Naive thymus-derived CD8-positive, alpha-beta T cell (primary cell): ENCODE data around the gene FREM2. TPM values are rescaled to one million over a fixed set of nuclear protein-coding genes. Genes with fewer than 3 reads are reported as not detected.

Source experiments
- ATAC-seq, 2 donors: fragments of 150-1000 bp; cut with Tn5 transposase in 1 of 2; sonication (Bioruptor Pico), chemical (Tn5 transposase) in 1 of 2; 1 replicate in 1 of 2; 2 replicates in 1 of 2; pipeline ENCODE4 v1.10.0; 2021; ENCODE audit warnings: mild to moderate bottlenecking in 2 of 2, moderate library complexity in 2 of 2
- POLR2A ChIA-PET: fragments of 350-600 bp; sonication (Branson Sonifier 250); formaldehyde crosslinking; loops from one replicate; lab custom pipeline; 2021; ENCODE audit warnings: antibody characterized with exemption; lab: Charles Lee
- DNase-seq, 10 donors: peaks; one replicate each; pipeline versions ENCODE4 v3.0.0 to v3.0.0-alpha.2; 2020 to 2022
- H3K27ac Mint-ChIP-seq, 10 donors: one replicate each; pipeline ENCODE4 v1.8.0; 2020 to 2022; ENCODE audit warnings: mild to moderate bottlenecking in 10 of 10, mixed read lengths in 10 of 10, moderate library complexity in 4 of 10, inconsistent platforms in 1 of 10
- H3K27me3 Mint-ChIP-seq, 5 donors: one replicate each; pipeline ENCODE4 v1.8.0; 2021 to 2022; ENCODE audit warnings: mixed read lengths in 5 of 5
- H3K36me3 Mint-ChIP-seq, 3 donors: one replicate each; pipeline ENCODE4 v1.8.0; 2020 to 2022; ENCODE audit warnings: mixed read lengths in 3 of 3, mild to moderate bottlenecking in 2 of 3, inconsistent platforms in 1 of 3
- H3K4me1 Mint-ChIP-seq, 4 donors: one replicate each; pipeline ENCODE4 v1.8.0; 2021 to 2022; ENCODE audit warnings: mixed read lengths in 4 of 4
- H3K4me3 Mint-ChIP-seq, 10 donors: one replicate each; pipeline ENCODE4 v1.8.0; 2020 to 2022; ENCODE audit warnings: mild to moderate bottlenecking in 10 of 10, mixed read lengths in 10 of 10, moderate library complexity in 6 of 10, inconsistent platforms in 1 of 10
- H3K9me3 Mint-ChIP-seq, 9 donors: one replicate each; pipeline ENCODE4 v1.8.0; 2020 to 2022; ENCODE audit warnings: mixed read lengths in 9 of 9, mild to moderate bottlenecking in 3 of 9, inconsistent platforms in 1 of 9, moderate library complexity in 1 of 9
- polyA plus RNA-seq, 3 donors: library from polyadenylated mRNA; unstranded; fragments of 300-500 nt; fragmentation: Illumina TruSeq; gene quantifications; one replicate each; pipeline ENCODE4 v1.2.3, GENCODE V29; 2021
- total RNA-seq, 8 experiments: library from RNA in 2 of 8; stranded (reverse) in 2 of 8; gene quantifications; one replicate each; pipeline ENCODE4 v1.2.3 and lab custom pipeline; 2021 to 2026

Gene FREM2
- total and polyA plus RNA-seq, 5 experiments from 2014 or later = not detected

GRCh38 chr13:38821770-38822551, 135.1 kb downstream of the FREM2 start:
- DNase-seq (no peak), ATAC-seq (no peak)
- H3K27ac Mint-ChIP-seq = peak overlapping the region in 1 of 10 donors; percentile 53
- no peaks in the 10 kb centered on the region for H3K36me3 Mint-ChIP-seq
- POLR2A ChIA-PET = no interaction called here
- no peaks in the 10 kb centered on the region for H3K4me1 Mint-ChIP-seq
- H3K4me3 Mint-ChIP-seq = no peak overlapping the region
- H3K27me3 Mint-ChIP-seq = peaks cover 0 to 11% (median 3%) of the 10 kb centered on the region in 5 donors
- H3K9me3 Mint-ChIP-seq = peaks cover 0 to 1% (median 0%) of the 10 kb centered on the region in 9 donors

GRCh38 chr13:38824342-38824741, 137.5 kb downstream of the FREM2 start:
- no peak for DNase-seq
- Mint-ChIP-seq H3K4me3 (no peak overlapping the region), H3K4me1 (no peaks in the 10 kb centered on the region), H3K9me3 (peaks cover 0 to 1% (median 0%) of the 10 kb centered on the region in 9 donors), H3K27ac (no peak overlapping the region), H3K36me3 (no peaks in the 10 kb centered on the region), H3K27me3 (peaks cover 0 to 5% (median 3%) of the 10 kb centered on the region in 5 donors)
- POLR2A ChIA-PET = no interaction called here
- ATAC-seq = no peak

- ATAC-seq (no peak), DNase-seq (no peak)
- POLR2A ChIA-PET = no interaction called here
- no peaks in the 10 kb centered on the region for H3K36me3 Mint-ChIP-seq
- peaks cover 0 to 8% (median 3%) of the 10 kb centered on the region in 5 donors for H3K27me3 Mint-ChIP-seq
- H3K4me3 Mint-ChIP-seq = no peak overlapping the region
- peaks cover 0 to 7% (median 0%) of the 10 kb centered on the region in 9 donors for H3K9me3 Mint-ChIP-seq
- H3K27ac Mint-ChIP-seq = no peak overlapping the region
- H3K4me1 Mint-ChIP-seq = no peaks in the 10 kb centered on the region
Measured at GRCh38 chr13:38826182-38826813, 139.4 kb downstream of the FREM2 start.

GRCh38 chr13:38830442-38831045, 143.7 kb downstream of the FREM2 start:
- H3K4me1 Mint-ChIP-seq = no peaks in the 10 kb centered on the region
- H3K4me3 Mint-ChIP-seq = no peak overlapping the region
- H3K9me3 Mint-ChIP-seq = peaks cover 0 to 13% (median 2%) of the 10 kb centered on the region in 9 donors
- H3K27ac Mint-ChIP-seq = peak overlapping the region in 1 of 10 donors; percentile 32
- no peak for DNase-seq
- POLR2A ChIA-PET = no interaction called here
- ATAC-seq = no peak
- no peaks in the 10 kb centered on the region for H3K36me3 Mint-ChIP-seq
- peaks cover 0 to 5% (median 0%) of the 10 kb centered on the region in 5 donors for H3K27me3 Mint-ChIP-seq

- peaks cover 3 to 19% (median 4%) of the 10 kb centered on the region in 5 donors for H3K27me3 Mint-ChIP-seq
- H3K36me3 Mint-ChIP-seq = no peaks in the 10 kb centered on the region
- H3K27ac Mint-ChIP-seq = no peak overlapping the region
- H3K9me3 Mint-ChIP-seq = peaks cover 0 to 8% (median 0%) of the 10 kb centered on the region in 9 donors
- H3K4me3 Mint-ChIP-seq = no peak overlapping the region
- no peak for ATAC-seq
- POLR2A ChIA-PET = no interaction called here
- no peak for DNase-seq
- H3K4me1 Mint-ChIP-seq = no peaks in the 10 kb centered on the region
Measured at GRCh38 chr13:38844581-38844980, 157.7 kb downstream of the FREM2 start.

- Mint-ChIP-seq H3K9me3 (peaks cover 0 to 2% (median 0%) of the 10 kb centered on the region in 9 donors), H3K27ac (no peak overlapping the region), H3K4me1 (no peaks in the 10 kb centered on the region), H3K36me3 (no peaks in the 10 kb centered on the region), H3K4me3 (no peak overlapping the region), H3K27me3 (peaks cover 0 to 9% (median 3%) of the 10 kb centered on the region in 5 donors)
- DNase-seq = no peak
- ATAC-seq = no peak
- POLR2A ChIA-PET = no interaction called here
Measured at GRCh38 chr13:38848360-38848759, 161.5 kb downstream of the FREM2 start.

- Mint-ChIP-seq H3K4me3 (no peak overlapping the region), H3K4me1 (no peaks in the 10 kb centered on the region), H3K27me3 (peaks cover 0 to 9% (median 4%) of the 10 kb centered on the region in 5 donors), H3K36me3 (no peaks in the 10 kb centered on the region), H3K27ac (no peak overlapping the region), H3K9me3 (peaks cover 0 to 2% (median 0%) of the 10 kb centered on the region in 9 donors)
- no peak for DNase-seq
- POLR2A ChIA-PET = no interaction called here
- ATAC-seq = no peak
Measured at GRCh38 chr13:38849315-38849714, 162.4 kb downstream of the FREM2 start.

- Mint-ChIP-seq H3K36me3 (no peaks in the 10 kb centered on the region), H3K4me3 (no peak overlapping the region), H3K9me3 (peaks cover 0 to 2% (median 0%) of the 10 kb centered on the region in 9 donors), H3K4me1 (no peaks in the 10 kb centered on the region), H3K27ac (no peak overlapping the region), H3K27me3 (peaks cover 0 to 8% (median 3%) of the 10 kb centered on the region in 5 donors)
- POLR2A ChIA-PET = no interaction called here
- DNase-seq (no peak), ATAC-seq (no peak)
Measured at GRCh38 chr13:38850868-38851626, 164.2 kb downstream of the FREM2 start.

- Mint-ChIP-seq H3K4me3 (no peak overlapping the region), H3K27ac (no peak overlapping the region), H3K36me3 (no peaks in the 10 kb centered on the region), H3K27me3 (peaks cover 0 to 8% (median 3%) of the 10 kb centered on the region in 5 donors), H3K4me1 (no peaks in the 10 kb centered on the region), H3K9me3 (peaks cover 0 to 2% (median 0%) of the 10 kb centered on the region in 9 donors)
- DNase-seq (no peak), ATAC-seq (no peak)
- POLR2A ChIA-PET = no interaction called here
Measured at GRCh38 chr13:38854226-38854625, 167.3 kb downstream of the FREM2 start.

- Mint-ChIP-seq H3K4me3 (no peak overlapping the region), H3K27me3 (peaks cover 0 to 4% (median 2%) of the 10 kb centered on the region in 5 donors), H3K9me3 (peaks cover 0 to 2% (median 0%) of the 10 kb centered on the region in 9 donors), H3K27ac (no peak overlapping the region), H3K4me1 (no peaks in the 10 kb centered on the region), H3K36me3 (no peaks in the 10 kb centered on the region)
- DNase-seq (no peak), ATAC-seq (no peak)
- POLR2A ChIA-PET = no interaction called here
Measured at GRCh38 chr13:38856065-38856464, 169.2 kb downstream of the FREM2 start.

- peaks cover 0 to 4% (median 3%) of the 10 kb centered on the region in 5 donors for H3K27me3 Mint-ChIP-seq
- POLR2A ChIA-PET = no interaction called here
- no peaks in the 10 kb centered on the region for H3K36me3 Mint-ChIP-seq
- H3K4me3 Mint-ChIP-seq = no peak overlapping the region
- H3K9me3 Mint-ChIP-seq = no peaks in the 10 kb centered on the region
- ATAC-seq (no peak), DNase-seq (no peak)
- H3K27ac Mint-ChIP-seq = no peak overlapping the region
- H3K4me1 Mint-ChIP-seq = no peaks in the 10 kb centered on the region
Measured at GRCh38 chr13:38862443-38862842, 175.6 kb downstream of the FREM2 start.

- ATAC-seq (no peak), DNase-seq (no peak)
- POLR2A ChIA-PET = no interaction called here
- H3K36me3 Mint-ChIP-seq = no peaks in the 10 kb centered on the region
- no peak overlapping the region for H3K27ac Mint-ChIP-seq
- H3K4me3 Mint-ChIP-seq = no peak overlapping the region
- no peaks in the 10 kb centered on the region for H3K4me1 Mint-ChIP-seq
- no peaks in the 10 kb centered on the region for H3K9me3 Mint-ChIP-seq
- H3K27me3 Mint-ChIP-seq = peaks cover 0 to 5% (median 2%) of the 10 kb centered on the region in 5 donors
Measured at GRCh38 chr13:38863536-38863935, 176.7 kb downstream of the FREM2 start.
